ENCODE measurements around the gene CRIP2.
A peak's percentile ranks its signal among the peaks of the same experiment; 100 is the strongest.

CRIP2 gene

GRCh38 chr14:105487449-105487985 is 12.9 kb downstream of the CRIP2 start:
- no peak for DNase-seq (ENCODE audit: low read depth)
- H3K4me3 ChIP-seq (ENCODE audit: low read depth, low read length): no peak overlapping the region
- TF ChIP-seq CTCF (IDR thresholded peaks at IDR 0.05; ENCODE audit: low read depth, low read length, missing control alignments): no peak
- in situ Hi-C loops (cut with HindIII; ENCODE audit: low sequenced_read_pairs): no loop called here

GRCh38 chr14:105487986-105488777 is 13.6 kb downstream of the CRIP2 start:
- in situ Hi-C loops (cut with HindIII; ENCODE audit: low sequenced_read_pairs): no loop called here
- H3K4me3 ChIP-seq (ENCODE audit: low read depth, low read length): no peak overlapping the region
- no peak for TF ChIP-seq CTCF (IDR thresholded peaks at IDR 0.05; ENCODE audit: low read depth, low read length, missing control alignments)
- DNase-seq (ENCODE audit: low read depth): no peak

GRCh38 chr14:105488781-105489541 is 14.3 kb downstream of the CRIP2 start:
- TF ChIP-seq CTCF (IDR thresholded peaks at IDR 0.05; ENCODE audit: low read depth, low read length, missing control alignments): no peak
- no peak for DNase-seq (ENCODE audit: low read depth)
- in situ Hi-C loops (cut with HindIII; ENCODE audit: low sequenced_read_pairs): no loop called here
- no peak overlapping the region for H3K4me3 ChIP-seq (ENCODE audit: low read depth, low read length)

- TF ChIP-seq CTCF (IDR thresholded peaks at IDR 0.05; ENCODE audit: low read depth, low read length, missing control alignments): peak; percentile 66
- DNase-seq (ENCODE audit: low read depth): peak; percentile 76
- peak overlapping the region; percentile 58 for H3K4me3 ChIP-seq (ENCODE audit: low read depth, low read length)
- in situ Hi-C loops (cut with HindIII; ENCODE audit: low sequenced_read_pairs): no loop called here
These were observed 15.1 kb downstream of the CRIP2 start for GRCh38 chr14:105489542-105490266.

GRCh38 chr14:105490267-105490571 is 15.6 kb downstream of the CRIP2 start:
- no peak for TF ChIP-seq CTCF (IDR thresholded peaks at IDR 0.05; ENCODE audit: low read depth, low read length, missing control alignments)
- in situ Hi-C loops (cut with HindIII; ENCODE audit: low sequenced_read_pairs): no loop called here
- no peak for DNase-seq (ENCODE audit: low read depth)
- peak overlapping the region; percentile 58 for H3K4me3 ChIP-seq (ENCODE audit: low read depth, low read length)
